Measurements from ENCODE around the gene ASB1. TPM values are rescaled to one million over a fixed set of nuclear protein-coding genes. Genes with fewer than 3 reads are reported as not detected.

Gene ASB1
- total and polyA plus RNA-seq, 2 of the 13 experiments (the other 11 are each of a cell fraction or from before 2014, with no cell fraction given), result 48.6 to 49.2 TPM

DNA sequence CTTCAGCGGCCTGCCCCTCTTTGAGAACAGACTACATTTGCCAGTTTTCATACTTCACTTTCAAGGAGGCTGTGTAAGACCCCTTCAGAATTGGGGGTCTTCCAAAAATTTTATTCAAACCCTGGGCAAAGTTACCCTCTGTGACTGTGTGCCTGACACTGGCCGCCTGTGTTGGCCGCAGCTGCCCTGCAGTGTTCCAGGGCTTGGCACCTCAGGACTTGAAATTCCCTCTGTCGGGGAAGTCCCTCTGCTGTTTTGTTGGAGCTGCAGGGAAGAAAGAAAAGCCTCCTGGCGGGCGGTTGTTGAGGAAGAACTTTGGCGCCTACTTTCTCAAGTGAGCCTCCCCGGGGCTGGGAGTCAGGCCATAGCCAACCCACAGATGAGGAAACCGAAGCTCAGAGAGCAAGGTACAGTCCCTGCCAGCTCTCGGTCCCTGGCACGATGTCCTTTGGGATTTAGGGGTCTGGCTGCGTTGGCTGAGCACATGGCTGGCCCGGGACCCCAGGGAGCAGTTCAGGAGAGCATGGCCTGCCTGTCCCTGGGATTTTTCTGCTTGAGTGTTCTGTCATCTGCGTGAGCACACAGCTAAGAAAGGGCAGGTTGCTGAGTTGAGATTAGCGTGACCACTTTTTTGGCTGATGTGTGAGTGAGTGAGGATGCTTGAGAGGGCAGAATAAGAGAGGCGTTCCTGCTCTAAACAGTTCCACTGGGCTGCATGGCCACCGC, 17.9 kb upstream of the ASB1 start (continued):
- no peak for TF ChIP-seq ZSCAN25 (CRISPR knock-in tag; IDR thresholded peaks at IDR 0.05)

DNA sequence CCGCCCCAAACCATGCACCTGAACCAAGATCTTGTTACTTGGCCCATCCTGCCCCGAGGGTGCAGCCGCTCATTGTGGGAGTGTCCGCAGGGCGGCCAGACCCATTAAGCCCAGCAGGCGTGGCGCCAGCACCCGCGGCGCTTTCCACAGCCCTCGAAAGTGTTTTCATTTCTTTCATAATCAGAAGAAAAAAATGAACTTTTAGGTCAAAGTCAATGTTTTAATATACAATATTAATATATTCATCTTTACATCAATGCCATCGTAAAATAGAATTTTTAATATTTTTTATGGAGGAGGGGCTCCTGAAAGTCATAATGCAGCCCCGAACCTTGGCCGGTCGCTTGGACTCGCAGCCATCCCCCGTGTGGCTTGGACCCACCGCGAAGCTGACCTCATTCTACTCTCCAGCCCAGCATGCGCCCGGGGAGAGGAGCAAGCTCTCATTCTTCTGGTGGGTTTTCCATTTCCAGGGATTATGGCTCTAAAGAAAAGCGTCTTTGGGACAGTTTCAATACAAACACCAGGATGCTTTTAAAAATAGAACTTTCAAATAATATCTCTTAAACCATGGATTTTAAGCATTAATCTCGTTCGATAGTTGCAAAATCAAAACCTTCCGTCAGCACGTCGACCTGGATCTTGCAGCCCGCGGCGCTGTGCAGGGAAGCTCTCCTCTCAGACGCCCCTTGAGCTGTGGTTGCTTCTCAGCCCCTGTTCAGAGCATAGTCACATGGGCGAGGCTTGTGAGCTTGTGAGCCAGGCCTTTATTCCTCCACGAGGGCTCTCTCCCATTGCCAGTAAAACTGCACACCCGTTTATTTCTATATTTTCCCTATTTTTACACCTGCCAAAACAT, 17.2 kb upstream of the ASB1 start:
- WGBS (ENCODE audit: low lambda C conversion rate), result 93% methylated on average over 34 of the region's 34 CpGs
- Histone ChIP-seq H3K9ac (ENCODE audit: insufficient read depth, low read depth, low read length) (no peak overlapping the region), H3K27me3 (ENCODE audit: control insufficient read depth in 1 of 2, insufficient read depth in 2 of 2, low read length in 2 of 2) (no peaks in the 10 kb centered on the region), H3K4me1 (ENCODE audit: insufficient read depth, low read length) (peaks cover 33% of the 10 kb centered on the region), H3K9me3 (ENCODE audit: low read length) (no peaks in the 10 kb centered on the region), H2AFZ (ENCODE audit: low read length) (no peak overlapping the region), H3K4me3 (replicated peaks in 1 of 3; ENCODE audit: insufficient read depth in 1 of 3, low read depth in 2 of 3, low read length in 3 of 3) (no peak overlapping the region), H4K20me1 (ENCODE audit: insufficient read depth, low read length) (no peaks in the 10 kb centered on the region), H3K27ac (ENCODE audit: extremely low read length, insufficient read depth, low read length) (no peak overlapping the region), H3K79me2 (ENCODE audit: insufficient read depth, low read length) (no peaks in the 10 kb centered on the region), H3K4me2 (ENCODE audit: low read depth, low read length) (no peak overlapping the region), H3K36me3 (replicated peaks in 1 of 2; ENCODE audit: control insufficient read depth in 1 of 2, insufficient read depth in 2 of 2, low read length in 2 of 2) (no peaks in the 10 kb centered on the region)
- no peak for TF ChIP-seq ZBTB1 (CRISPR knock-in tag; IDR thresholded peaks at IDR 0.05; ENCODE audit: borderline replicate concordance)
- TF ChIP-seq KLF6 (CRISPR knock-in tag; IDR thresholded peaks at IDR 0.05), result no peak
- no peak for TF ChIP-seq CHCHD3 (CRISPR knock-in tag; IDR thresholded peaks at IDR 0.05)
- TF ChIP-seq ZNF121 (CRISPR knock-in tag; IDR thresholded peaks at IDR 0.05), result no peak
- no peak for TF ChIP-seq HNRNPLL (IDR thresholded peaks at IDR 0.05; ENCODE audit: low read depth, low read length, poor library complexity, severe bottlenecking)
- TF ChIP-seq PRMT3 (CRISPR knock-in tag; IDR thresholded peaks at IDR 0.05; ENCODE audit: borderline replicate concordance, low read depth), result no peak
- TF ChIP-seq SMARCC2 (IDR thresholded peaks at IDR 0.05), result no peak
- TF ChIP-seq ZNF136 (CRISPR knock-in tag; IDR thresholded peaks at IDR 0.05; ENCODE audit: low read depth), result no peak
- TF ChIP-seq ZNF790 (CRISPR knock-in tag; IDR thresholded peaks at IDR 0.05; ENCODE audit: borderline replicate concordance), result no peak
- TF ChIP-seq, protein P1, sequence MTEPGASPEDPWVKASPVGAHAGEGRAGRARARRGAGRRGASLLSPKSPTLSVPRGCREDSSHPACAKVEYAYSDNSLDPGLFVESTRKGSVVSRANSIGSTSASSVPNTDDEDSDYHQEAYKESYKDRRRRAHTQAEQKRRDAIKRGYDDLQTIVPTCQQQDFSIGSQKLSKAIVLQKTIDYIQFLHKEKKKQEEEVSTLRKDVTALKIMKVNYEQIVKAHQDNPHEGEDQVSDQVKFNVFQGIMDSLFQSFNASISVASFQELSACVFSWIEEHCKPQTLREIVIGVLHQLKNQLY (CRISPR knock-in tag; IDR thresholded peaks at IDR 0.05), result no peak
- BruUV-seq (replicated peaks), result no TSS peak
- in situ Hi-C loops (cut with HindIII; ENCODE audit: extremely low pct_ligation_motif_present, low pct_unique_long_range_greater_than_20kb), result no loop called here
- POLR2A ChIA-PET, result no interaction called here
- CTCF ChIA-PET (ENCODE audit: low intra/inter-chr PET ratio, low total read pairs), result no interaction called here
- intact Hi-C loops (cut with micrococcal nuclease; ENCODE audit: unreplicated experiment), result no loop called here
- FAIRE-seq (no peak), ATAC-seq (no peak), DNase-seq (ENCODE audit: low spot score) (no peak)

All from HepG2 (cell line).